ENCODE results near the gene GPR21. TPM values are rescaled to one million over a fixed set of nuclear protein-coding genes. Genes with fewer than 3 reads are reported as not detected.

Gene GPR21
- total RNA-seq, 2 experiments from 2014 or later, result 0.63 to 1.1 TPM

- no peaks in the 10 kb centered on the region for H3K9me3 Mint-ChIP-seq (ENCODE audit: insufficient read depth)
- H3K27me3 Mint-ChIP-seq (ENCODE audit: low read depth), result no peaks in the 10 kb centered on the region
- no peak overlapping the region for H3K27ac Mint-ChIP-seq
- ATAC-seq, result no peak
- H3K4me3 Mint-ChIP-seq, result no peak overlapping the region
- POLR2A ChIA-PET, result interaction anchor here (0.7 kb wide), 1 partner anchor 29 kb away, joined by 3 read pairs; no protein-coding TSS in a partner anchor
- no peak for DNase-seq
- CTCF ChIA-PET, result no interaction called here
- H3K4me1 Mint-ChIP-seq (ENCODE audit: low read depth), result peaks cover 10% of the 10 kb centered on the region
- peaks cover 6% of the 10 kb centered on the region for H3K36me3 Mint-ChIP-seq (ENCODE audit: low read depth)
These were observed 20.2 kb downstream of the GPR21 start for GRCh38 chr9:123053711-123054110.

GRCh38 chr9:123058834-123059233 lies 25.4 kb downstream of the GPR21 start:
- Mint-ChIP-seq H3K27me3 (ENCODE audit: low read depth) (no peaks in the 10 kb centered on the region), H3K4me1 (ENCODE audit: low read depth) (peaks cover 3% of the 10 kb centered on the region), H3K36me3 (ENCODE audit: low read depth) (peaks cover 3% of the 10 kb centered on the region), H3K9me3 (ENCODE audit: insufficient read depth) (no peaks in the 10 kb centered on the region), H3K4me3 (no peak overlapping the region), H3K27ac (no peak overlapping the region)
- POLR2A ChIA-PET, result no interaction called here
- ATAC-seq, result no peak
- no peak for DNase-seq
- CTCF ChIA-PET, result no interaction called here

GRCh38 chr9:123059472-123060220 lies 26.2 kb downstream of the GPR21 start:
- ATAC-seq, result no peak
- H3K4me1 Mint-ChIP-seq (ENCODE audit: low read depth), result no peaks in the 10 kb centered on the region
- ChIA-PET CTCF (no interaction called here), POLR2A (no interaction called here)
- no peak overlapping the region for H3K4me3 Mint-ChIP-seq
- DNase-seq, result no peak
- H3K36me3 Mint-ChIP-seq (ENCODE audit: low read depth), result peaks cover 2% of the 10 kb centered on the region
- H3K27ac Mint-ChIP-seq, result peak overlapping the region; percentile 14
- no peaks in the 10 kb centered on the region for H3K9me3 Mint-ChIP-seq (ENCODE audit: insufficient read depth)
- no peaks in the 10 kb centered on the region for H3K27me3 Mint-ChIP-seq (ENCODE audit: low read depth)

GRCh38 chr9:123061216-123061615 lies 27.7 kb downstream of the GPR21 start:
- POLR2A ChIA-PET, result no interaction called here
- H3K36me3 Mint-ChIP-seq (ENCODE audit: low read depth), result peaks cover 4% of the 10 kb centered on the region

GRCh38 chr9:123062351-123063176 lies 29.1 kb downstream of the GPR21 start:
- Mint-ChIP-seq H3K9me3 (ENCODE audit: insufficient read depth) (no peaks in the 10 kb centered on the region), H3K27me3 (ENCODE audit: low read depth) (no peaks in the 10 kb centered on the region), H3K4me1 (ENCODE audit: low read depth) (no peaks in the 10 kb centered on the region), H3K4me3 (no peak overlapping the region), H3K27ac (no peak overlapping the region), H3K36me3 (ENCODE audit: low read depth) (peaks cover 7% of the 10 kb centered on the region)
- CTCF ChIA-PET, result no interaction called here
- POLR2A ChIA-PET, result interaction anchor here (0.6 kb wide), 3 partner anchors 61 to 261 kb away, joined by 3 to 4 read pairs (median 4); no protein-coding TSS in a partner anchor
- no peak for DNase-seq
- ATAC-seq, result no peak

More at GRCh38 chr9:123061216-123061615, 27.7 kb downstream of the GPR21 start:
- ATAC-seq (no peak), DNase-seq (no peak)
- Mint-ChIP-seq H3K9me3 (ENCODE audit: insufficient read depth) (no peaks in the 10 kb centered on the region), H3K4me3 (no peak overlapping the region), H3K27me3 (ENCODE audit: low read depth) (no peaks in the 10 kb centered on the region), H3K27ac (no peak overlapping the region), H3K4me1 (ENCODE audit: low read depth) (no peaks in the 10 kb centered on the region)
- CTCF ChIA-PET, result no interaction called here

- Mint-ChIP-seq H3K4me1 (ENCODE audit: low read depth) (no peaks in the 10 kb centered on the region), H3K36me3 (ENCODE audit: low read depth) (peaks cover 7% of the 10 kb centered on the region), H3K4me3 (no peak overlapping the region), H3K27me3 (ENCODE audit: low read depth) (no peaks in the 10 kb centered on the region), H3K27ac (no peak overlapping the region), H3K9me3 (ENCODE audit: insufficient read depth) (no peaks in the 10 kb centered on the region)
- ChIA-PET POLR2A (interaction anchor here (0.6 kb wide), 1 partner anchor 260 kb away, joined by 4 read pairs; no protein-coding TSS in a partner anchor), CTCF (no interaction called here)
- ATAC-seq, result no peak
- no peak for DNase-seq
These were observed 29.7 kb downstream of the GPR21 start for GRCh38 chr9:123063177-123063598.

GRCh38 chr9:123063896-123064295 lies 30.4 kb downstream of the GPR21 start:
- no peaks in the 10 kb centered on the region for H3K27me3 Mint-ChIP-seq (ENCODE audit: low read depth)
- H3K4me3 Mint-ChIP-seq, result no peak overlapping the region
- CTCF ChIA-PET, result no interaction called here
- H3K27ac Mint-ChIP-seq, result no peak overlapping the region
- peaks cover 7% of the 10 kb centered on the region for H3K36me3 Mint-ChIP-seq (ENCODE audit: low read depth)
- H3K4me1 Mint-ChIP-seq (ENCODE audit: low read depth), result no peaks in the 10 kb centered on the region
- POLR2A ChIA-PET, result no interaction called here
- H3K9me3 Mint-ChIP-seq (ENCODE audit: insufficient read depth), result no peaks in the 10 kb centered on the region
- DNase-seq, result no peak
- ATAC-seq, result no peak

- no peaks in the 10 kb centered on the region for H3K4me1 Mint-ChIP-seq (ENCODE audit: low read depth)
- H3K27ac Mint-ChIP-seq, result no peak overlapping the region
- ChIA-PET CTCF (no interaction called here), POLR2A (no interaction called here)
- peaks cover 7% of the 10 kb centered on the region for H3K36me3 Mint-ChIP-seq (ENCODE audit: low read depth)
- no peaks in the 10 kb centered on the region for H3K27me3 Mint-ChIP-seq (ENCODE audit: low read depth)
- H3K4me3 Mint-ChIP-seq, result no peak overlapping the region
- ATAC-seq (no peak), DNase-seq (no peak)
- no peaks in the 10 kb centered on the region for H3K9me3 Mint-ChIP-seq (ENCODE audit: insufficient read depth)
These were observed 31.2 kb downstream of the GPR21 start for GRCh38 chr9:123064716-123065115.

GRCh38 chr9:123065196-123065595 lies 31.7 kb downstream of the GPR21 start:
- Mint-ChIP-seq H3K4me1 (ENCODE audit: low read depth) (no peaks in the 10 kb centered on the region), H3K27ac (no peak overlapping the region), H3K9me3 (ENCODE audit: insufficient read depth) (no peaks in the 10 kb centered on the region), H3K4me3 (no peak overlapping the region), H3K27me3 (ENCODE audit: low read depth) (no peaks in the 10 kb centered on the region), H3K36me3 (ENCODE audit: low read depth) (peaks cover 7% of the 10 kb centered on the region)
- ATAC-seq (no peak), DNase-seq (no peak)
- ChIA-PET POLR2A (no interaction called here), CTCF (no interaction called here)

- no peaks in the 10 kb centered on the region for H3K4me1 Mint-ChIP-seq (ENCODE audit: low read depth)
- H3K27ac Mint-ChIP-seq, result no peak overlapping the region
- CTCF ChIA-PET, result no interaction called here
- ATAC-seq, result no peak
- peaks cover 15% of the 10 kb centered on the region for H3K36me3 Mint-ChIP-seq (ENCODE audit: low read depth)
- no peak for DNase-seq
- H3K4me3 Mint-ChIP-seq, result no peak overlapping the region
- POLR2A ChIA-PET, result no interaction called here
- H3K9me3 Mint-ChIP-seq (ENCODE audit: insufficient read depth), result no peaks in the 10 kb centered on the region
- H3K27me3 Mint-ChIP-seq (ENCODE audit: low read depth), result no peaks in the 10 kb centered on the region
These were observed 33.7 kb downstream of the GPR21 start for GRCh38 chr9:123067136-123067535.

- Mint-ChIP-seq H3K9me3 (ENCODE audit: insufficient read depth) (no peaks in the 10 kb centered on the region), H3K4me3 (no peak overlapping the region), H3K27ac (no peak overlapping the region), H3K27me3 (ENCODE audit: low read depth) (no peaks in the 10 kb centered on the region), H3K4me1 (ENCODE audit: low read depth) (no peaks in the 10 kb centered on the region), H3K36me3 (ENCODE audit: low read depth) (peaks cover 15% of the 10 kb centered on the region)
- ChIA-PET POLR2A (no interaction called here), CTCF (interaction anchor here (0.6 kb wide), 1 partner anchor 8 kb away, joined by 3 read pairs; no protein-coding TSS in a partner anchor)
- ATAC-seq, result no peak
- no peak for DNase-seq
These were observed 35.6 kb downstream of the GPR21 start for GRCh38 chr9:123069010-123069481.

GRCh38 chr9:123070198-123070597 lies 36.7 kb downstream of the GPR21 start:
- Mint-ChIP-seq H3K27me3 (ENCODE audit: low read depth) (no peaks in the 10 kb centered on the region), H3K4me3 (no peak overlapping the region), H3K36me3 (ENCODE audit: low read depth) (peaks cover 15% of the 10 kb centered on the region), H3K4me1 (ENCODE audit: low read depth) (no peaks in the 10 kb centered on the region), H3K27ac (no peak overlapping the region), H3K9me3 (ENCODE audit: insufficient read depth) (no peaks in the 10 kb centered on the region)
- ChIA-PET CTCF (no interaction called here), POLR2A (no interaction called here)
- DNase-seq (no peak), ATAC-seq (no peak)
